HG03558 (cell line): Measurements from ENCODE around the gene IL17D.
"Not testable (repeated sequence)": the region's sequence is repeated elsewhere in the genome, so short reads cannot be mapped to it uniquely, and the experiment has no call there.

ENCODE experiments used
- ATAC-seq: cut with Tn5 transposase; IDR thresholded peaks from one replicate; pipeline ENCODE4 v1.9.1; 2021; ENCODE audit warnings: moderate number of reproducible peaks; ENCODE audit not compliant: unreplicated experiment; ENCODE audit errors: extremely low read depth

The IL17D gene, protein sequence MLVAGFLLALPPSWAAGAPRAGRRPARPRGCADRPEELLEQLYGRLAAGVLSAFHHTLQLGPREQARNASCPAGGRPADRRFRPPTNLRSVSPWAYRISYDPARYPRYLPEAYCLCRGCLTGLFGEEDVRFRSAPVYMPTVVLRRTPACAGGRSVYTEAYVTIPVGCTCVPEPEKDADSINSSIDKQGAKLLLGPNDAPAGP

DNA sequence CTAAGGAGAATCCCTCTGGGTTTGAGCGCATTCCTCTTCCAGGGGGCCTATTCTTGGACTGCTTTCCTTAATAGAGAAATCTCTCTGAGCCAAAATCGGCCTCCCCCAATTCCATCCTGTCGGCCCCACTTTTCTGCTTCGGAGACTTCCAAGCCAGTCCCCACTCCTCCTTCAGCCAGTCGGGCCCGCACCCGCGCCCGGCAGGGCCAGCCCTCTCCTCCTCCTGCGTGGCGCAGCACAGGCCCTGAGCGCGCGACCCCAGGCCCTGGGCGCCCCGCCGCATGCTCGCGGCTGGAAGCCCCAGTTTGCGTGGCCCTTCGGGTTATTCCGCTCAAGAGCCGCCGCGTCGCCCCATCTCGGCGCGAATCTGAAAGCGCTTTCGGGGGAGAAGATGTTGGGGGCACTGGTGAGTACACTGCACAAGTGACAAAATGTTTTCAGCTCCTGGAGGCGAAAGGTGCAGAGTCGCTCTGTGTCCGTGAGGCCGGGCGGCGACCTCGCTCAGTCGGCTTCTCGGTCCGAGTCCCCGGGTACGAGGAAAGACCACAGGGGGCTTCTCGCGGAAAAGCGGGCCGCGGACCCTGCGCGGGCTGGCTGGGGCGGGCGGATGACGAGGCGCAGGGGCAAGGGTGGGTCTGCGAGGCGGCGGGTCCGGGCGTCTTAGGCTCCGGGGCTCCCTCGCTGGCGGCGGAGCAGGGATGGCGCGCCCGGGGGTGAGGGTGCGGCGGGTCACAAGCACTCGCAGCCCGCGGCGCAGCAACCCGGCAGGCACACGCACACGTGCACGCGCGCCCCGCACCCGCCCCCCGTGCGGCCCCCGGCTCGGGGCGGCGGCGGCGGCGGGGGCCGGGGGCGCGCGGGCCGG lies at the start of gene IL17D:
TSS of gene IL17D (plus strand) at position 785 of the 865 bp plus-strand sequence. CDS start 303 bp downstream, outside the sequence.
- ATAC-seq = peak; percentile 10

DNA sequence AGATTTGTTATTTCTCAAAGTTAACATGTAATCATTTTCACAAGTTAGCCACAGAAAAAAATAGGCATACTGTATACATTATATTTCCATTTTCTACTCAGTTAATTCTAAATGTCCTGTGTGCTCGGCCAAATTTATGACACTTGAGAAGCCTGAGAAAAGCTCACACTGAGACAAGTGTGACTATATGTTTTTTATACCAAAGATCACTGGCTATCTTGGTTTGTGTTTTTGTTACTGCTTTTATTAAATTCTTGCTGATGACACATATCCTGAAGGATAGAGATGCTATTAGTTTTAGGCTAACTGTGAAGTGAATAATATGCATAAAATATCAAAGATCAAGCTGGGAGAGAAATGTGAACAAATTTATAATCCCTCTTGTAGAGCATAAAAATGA lies 49.3 kb upstream of the IL17D start:
- ATAC-seq = no peak

DNA sequence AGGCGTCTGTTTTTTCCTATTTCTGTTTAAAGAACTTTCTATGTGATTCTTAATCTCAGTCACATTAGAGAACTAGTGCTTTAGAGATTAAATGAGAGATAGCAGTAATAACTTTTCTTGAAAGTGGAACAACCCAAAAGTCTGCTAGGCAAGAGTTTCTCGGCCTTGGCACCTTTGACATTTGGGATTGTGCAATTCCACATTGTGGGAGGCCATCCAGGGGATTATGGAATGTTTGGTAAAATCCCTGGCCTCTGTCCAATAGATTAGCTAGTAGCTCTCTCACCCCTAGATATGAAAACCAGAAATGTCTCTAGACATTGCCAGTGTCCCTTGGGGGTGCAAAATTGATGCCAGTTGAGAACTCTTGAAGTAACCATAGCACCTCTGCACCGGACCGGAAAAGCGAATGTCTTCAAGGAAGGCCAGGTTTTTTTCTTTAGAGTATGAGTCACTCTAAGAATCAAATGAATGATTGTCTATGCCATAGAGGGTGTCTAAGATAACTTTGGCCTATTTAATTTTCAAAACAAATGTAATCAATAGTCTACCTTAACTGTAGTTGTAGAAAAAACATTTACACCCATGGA lies 45.0 kb upstream of the IL17D start:
- ATAC-seq = no peak

DNA sequence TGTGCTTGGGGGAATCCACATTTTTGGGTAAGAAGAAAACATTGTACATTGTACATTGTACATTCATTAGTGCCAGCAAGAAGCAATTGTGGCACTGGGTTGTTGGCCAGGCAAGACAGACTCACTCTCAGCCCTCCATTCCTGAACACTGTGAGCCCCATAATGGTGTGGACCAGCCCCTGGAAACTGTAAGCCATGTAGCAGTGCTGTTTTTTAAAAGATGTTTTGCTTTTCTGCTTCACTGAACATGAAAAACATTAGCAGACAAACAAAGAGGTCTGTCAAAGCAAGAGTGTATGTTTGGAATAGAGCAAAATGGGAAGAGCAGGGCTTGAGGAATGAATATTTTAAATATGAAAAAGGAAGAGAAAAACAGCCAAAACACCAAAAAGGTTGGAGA lies 39.1 kb upstream of the IL17D start:
- ATAC-seq = no peak

DNA sequence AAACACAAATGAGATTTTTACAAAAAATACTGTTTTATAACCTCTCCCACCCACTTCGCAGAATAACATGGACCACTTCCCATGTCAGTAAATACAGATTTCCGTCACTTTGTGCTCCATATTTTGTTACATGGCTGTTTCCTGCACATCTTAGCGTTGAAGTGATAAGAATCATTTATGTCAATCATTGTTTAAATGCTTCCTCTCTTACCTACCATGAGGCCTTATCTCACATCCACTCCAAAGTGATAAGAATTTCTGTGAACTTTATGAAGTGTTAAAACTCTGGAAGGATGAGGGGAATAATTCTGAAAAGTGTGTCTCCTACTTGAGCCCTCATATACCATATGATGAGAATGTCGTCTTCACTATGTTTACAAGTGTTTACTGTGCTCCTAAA lies 36.6 kb upstream of the IL17D start:
- ATAC-seq = no peak

DNA sequence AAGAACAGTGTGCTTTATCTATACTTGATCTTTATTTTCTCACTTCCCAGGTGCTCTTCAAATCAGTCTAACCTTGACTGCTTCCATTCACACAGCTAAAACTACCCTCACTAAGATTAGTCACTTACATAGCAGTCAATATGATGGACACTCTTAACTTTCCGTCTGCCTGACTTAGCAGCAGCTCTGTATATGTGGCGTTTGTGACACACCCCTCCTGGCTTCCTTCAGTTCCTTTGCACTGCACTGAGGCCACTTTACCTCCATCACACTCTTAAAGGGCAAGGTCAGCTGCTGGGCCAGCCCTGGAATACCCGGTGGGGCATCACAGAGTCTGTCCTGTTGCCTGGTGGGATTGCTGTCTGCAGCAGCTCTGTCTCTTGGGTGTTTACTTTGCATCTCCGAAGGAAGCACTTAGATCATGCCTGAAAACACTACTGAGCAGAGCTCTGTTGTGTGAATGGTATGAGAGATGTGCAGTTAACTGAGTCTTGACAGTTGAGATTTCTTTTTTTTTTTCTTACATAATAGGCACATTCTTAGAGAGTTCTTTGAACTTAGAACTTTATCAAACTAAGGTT lies 35.6 kb upstream of the IL17D start:
- ATAC-seq = no peak

DNA sequence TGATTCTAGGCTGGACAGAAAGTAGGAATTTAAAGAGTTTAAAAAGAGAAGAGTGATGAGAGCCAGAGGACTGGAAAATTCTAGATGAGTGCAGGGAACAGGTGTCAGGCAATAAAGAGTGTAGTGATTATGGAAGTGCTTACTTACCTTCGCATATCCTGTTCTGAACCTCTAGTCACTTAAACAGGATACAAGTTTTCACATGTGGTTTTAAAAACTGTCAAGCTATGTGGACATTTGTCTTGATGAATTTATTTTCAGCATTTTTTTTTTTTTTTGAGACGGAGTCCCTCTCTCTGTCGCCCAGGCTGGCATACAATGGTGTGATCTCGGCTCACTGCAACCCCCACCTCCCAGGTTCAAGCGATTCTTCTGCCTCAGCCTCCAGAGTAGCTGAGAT lies 34.3 kb upstream of the IL17D start:
- no peak for ATAC-seq

DNA sequence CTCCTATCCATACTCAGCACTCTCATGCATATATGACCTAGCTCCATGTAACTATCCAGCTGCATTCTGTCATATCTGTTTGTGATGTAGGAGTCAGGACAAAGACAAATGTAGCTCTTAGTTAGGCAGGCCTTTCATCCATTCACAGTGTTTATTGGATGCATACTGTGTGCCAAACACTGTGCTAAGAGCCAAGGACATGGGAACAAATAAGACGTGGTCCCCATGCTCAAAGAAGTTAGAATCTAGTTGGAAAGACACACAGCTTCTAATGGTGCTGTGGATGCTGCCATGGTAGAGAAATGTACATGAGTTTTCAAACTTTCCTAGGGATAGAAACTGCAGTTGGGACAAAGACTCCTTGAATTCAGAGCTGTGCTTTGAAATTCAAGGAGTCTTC lies 31.7 kb upstream of the IL17D start:
- ATAC-seq = no peak

DNA sequence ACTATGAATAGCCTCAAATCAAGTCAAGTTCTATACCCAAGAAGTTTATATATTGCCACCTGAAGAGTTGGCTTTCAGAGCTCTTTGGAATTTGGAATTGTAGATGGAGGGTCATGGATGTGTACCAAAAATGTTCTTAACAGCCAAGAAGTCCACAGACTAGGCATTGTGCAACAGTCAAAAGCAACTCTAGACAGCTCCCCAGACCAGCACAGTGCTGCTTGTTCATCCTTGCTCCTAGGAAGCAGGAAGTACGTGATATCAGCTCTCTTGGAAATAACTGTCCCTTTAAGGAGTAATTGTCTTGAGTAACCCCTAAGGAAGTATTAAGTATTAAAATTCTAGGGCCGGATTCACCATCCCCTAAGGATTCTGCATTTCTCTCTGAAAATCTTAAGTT lies 30.7 kb upstream of the IL17D start:
- ATAC-seq = no peak

DNA sequence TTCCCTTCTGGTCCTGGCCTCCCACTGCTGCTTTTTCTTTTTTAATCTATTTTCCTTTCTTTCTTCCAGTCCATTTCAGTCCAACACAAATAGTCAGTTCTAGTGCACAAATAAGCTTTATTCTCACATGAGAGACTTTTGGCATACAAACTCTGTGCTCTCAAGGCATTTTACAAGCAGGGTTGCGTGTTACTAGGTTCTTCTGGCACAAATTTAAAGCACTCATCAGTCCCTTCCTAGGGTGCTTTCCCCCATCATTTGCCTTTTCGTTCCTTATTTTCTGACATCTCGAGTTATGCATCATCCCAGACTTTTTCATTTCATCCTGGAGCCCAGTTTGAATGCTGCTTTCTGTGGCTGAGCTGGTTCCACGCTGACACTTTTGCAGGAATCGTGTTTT lies 29.8 kb upstream of the IL17D start:
- ATAC-seq = no peak

DNA sequence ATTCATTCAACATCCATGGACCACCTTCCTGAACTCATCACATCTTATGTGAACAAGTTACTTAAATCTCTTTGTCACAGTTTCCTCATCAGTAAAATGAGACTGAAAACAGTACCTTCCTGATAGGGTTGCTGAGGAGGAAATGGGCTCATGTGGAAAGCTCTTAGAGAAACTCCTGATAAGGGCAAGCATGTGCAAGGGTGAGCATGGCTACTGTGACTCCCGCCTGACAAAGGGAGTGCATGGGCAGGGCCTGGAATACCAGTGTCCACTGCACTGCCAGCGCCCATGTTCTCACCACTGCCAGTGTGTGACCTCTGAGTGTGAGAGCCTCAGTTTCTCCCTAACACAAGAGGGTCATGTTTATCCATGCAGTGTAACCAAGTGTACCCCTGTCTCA lies 27.3 kb upstream of the IL17D start:
- no peak for ATAC-seq

DNA sequence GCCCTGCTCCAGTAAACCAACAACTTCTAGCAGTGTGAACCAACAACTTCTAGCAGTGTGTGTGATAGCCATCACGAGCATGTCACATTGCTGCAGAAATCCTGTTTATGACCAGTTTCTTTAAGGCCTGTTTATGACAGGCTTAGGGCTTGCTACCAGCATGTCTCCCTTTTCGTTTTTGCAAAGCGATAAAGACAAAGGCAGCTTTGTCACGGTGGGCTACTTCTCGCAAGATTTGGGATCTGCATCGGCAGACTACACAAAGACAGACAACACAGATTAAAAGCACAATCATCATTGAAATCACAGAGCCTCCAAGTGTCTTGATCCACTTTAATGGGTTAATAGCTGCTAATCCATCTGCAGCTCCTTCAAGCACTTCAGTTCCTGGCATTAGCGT lies 24.9 kb upstream of the IL17D start:
- ATAC-seq = not testable (repeated sequence)

DNA sequence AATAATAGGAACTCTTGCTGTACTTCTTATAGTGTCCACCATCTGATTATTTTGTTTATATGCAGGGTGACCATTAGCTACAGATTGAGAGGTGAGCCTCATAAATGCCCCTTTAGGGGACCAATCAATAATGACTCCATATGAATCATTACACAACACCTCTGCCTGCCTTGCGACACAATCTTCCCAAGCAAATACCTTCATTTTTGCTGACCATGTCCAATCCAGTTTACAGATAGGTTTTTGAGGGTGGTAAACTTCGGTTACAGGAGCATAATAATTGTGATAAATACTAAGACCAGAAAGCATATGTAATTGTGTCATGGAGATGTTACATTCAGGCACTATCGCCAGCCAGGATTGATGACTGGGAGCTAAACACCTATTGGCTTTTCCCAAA lies 23.6 kb upstream of the IL17D start:
- ATAC-seq = no peak

DNA sequence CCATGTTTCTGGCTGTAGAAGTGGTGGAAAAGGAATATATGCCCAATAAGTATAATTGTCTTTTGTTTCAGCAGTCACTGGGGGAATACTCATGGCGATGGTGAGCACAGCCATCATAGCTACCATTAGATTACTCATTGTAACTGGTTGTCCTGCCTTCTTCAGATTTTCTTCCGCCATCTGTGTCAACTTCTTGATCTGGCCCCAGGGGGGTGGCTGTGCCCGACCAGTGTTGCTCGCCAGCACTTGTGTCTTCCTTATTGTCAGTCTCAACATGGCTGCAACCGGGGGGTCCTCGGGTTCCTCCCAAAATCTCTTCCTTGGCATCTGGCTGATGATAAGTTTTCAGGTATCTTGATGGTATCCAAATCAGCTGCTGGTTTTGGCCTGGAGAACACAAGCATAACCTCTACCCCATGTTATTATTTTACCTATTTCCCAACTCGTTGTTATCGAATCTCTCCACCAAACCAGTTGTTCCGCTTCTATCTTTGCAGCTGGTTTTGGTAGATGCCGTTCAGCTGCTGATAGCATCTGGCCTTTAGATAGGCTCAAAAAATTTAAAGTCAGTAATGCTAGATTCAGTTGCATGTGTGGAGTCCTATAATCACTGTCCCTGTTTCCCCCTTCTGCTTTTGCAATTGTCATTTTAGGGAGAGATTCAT lies 23.0 kb upstream of the IL17D start:
- ATAC-seq = no peak

DNA sequence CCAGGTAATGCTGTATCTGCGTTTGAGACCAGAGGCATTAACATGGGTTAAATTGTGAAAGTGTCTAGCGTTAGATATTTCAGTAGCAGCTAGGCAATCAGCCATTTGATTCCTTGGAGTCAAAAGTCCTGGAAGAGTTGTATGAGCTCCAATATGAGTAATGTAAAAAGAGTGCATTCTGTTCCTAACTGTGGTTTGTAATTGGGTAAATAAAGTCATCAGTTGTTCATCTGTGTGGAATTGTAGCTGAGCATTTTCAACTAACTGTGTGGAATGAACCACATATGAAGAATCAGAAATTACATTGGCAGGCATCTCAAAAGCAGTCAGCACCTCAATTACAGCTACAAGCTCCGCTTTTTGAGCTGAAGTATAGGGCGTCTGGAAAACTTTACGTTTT lies 22.0 kb upstream of the IL17D start:
- ATAC-seq = not testable (repeated sequence)

DNA sequence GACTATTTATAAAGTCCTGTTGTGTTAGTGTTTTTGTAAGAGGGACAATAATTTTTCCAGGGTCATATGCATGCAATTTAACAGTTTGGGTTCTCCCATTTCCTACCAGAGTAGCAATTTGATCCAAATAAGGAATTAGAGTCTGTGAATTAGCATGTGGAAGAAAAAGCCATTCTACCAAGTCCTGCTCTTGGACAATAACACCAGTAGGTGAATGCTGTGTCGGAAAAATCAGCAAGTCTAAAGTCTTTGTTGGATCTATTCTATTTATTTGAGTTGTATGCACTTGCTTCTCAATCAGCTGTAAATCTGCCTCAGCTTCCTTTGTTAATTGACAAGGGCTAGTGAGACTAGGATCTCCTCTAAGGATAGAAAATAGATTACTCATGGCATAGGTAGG lies 21.4 kb upstream of the IL17D start:
- ATAC-seq = no peak

DNA sequence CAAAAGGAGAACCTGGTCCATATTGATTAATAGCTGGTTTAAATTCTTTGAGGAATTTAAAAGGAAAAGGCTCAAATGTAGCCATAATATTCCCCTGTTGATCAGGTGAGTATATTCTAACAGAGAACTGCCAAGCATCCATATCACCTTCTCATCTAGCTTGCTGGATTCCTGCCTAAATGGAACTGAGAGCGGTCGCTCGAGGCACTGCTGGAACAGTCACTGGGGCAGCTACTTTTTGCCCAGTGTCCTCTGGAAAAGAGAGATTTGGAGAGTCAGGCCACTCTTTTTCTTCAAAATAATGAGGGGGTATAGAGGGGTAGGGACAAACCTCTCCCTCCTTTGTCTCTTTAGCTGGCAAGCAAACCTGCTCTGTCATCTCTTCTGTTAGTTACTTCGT lies 19.5 kb upstream of the IL17D start:
- no peak for ATAC-seq

DNA sequence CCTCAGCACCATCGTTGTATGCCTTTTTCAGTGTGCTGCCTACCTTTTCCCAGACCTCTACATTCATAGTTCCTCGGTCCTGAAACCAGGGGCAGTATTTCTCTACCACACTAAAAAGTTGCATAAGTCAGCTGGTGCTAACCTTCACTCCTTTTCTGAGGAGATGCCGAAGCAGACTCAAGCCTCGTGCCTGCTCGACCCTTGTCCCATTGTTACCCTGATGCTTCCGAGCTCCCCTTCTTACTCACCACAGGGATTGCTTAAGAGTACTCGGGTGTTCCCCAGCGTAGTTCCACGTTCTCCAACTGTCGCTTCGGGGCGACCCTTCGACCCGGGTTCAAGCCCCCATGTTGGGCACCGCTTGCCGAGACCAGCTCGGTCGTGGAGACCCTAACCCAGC lies 19.0 kb upstream of the IL17D start:
- no peak for ATAC-seq

DNA sequence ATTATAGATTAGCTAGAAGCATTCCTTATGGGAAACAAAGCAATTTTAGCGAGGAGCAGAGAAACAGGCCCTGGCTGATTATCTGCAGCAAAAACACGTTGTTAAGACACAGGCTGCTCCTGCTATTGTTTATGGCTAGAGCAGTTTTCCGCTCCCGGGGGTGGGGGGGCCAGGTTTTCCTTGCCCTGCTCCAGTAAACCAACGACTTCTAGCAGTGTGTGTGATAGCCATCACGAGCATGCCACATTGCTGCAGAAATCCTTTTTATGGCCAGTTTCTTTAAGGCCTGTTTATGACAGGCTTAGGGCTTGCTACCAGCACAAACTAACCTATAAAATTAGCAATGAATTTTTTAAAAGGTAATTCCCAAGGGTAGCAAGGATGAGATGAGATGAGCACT lies 18.4 kb upstream of the IL17D start:
- ATAC-seq = no peak

DNA sequence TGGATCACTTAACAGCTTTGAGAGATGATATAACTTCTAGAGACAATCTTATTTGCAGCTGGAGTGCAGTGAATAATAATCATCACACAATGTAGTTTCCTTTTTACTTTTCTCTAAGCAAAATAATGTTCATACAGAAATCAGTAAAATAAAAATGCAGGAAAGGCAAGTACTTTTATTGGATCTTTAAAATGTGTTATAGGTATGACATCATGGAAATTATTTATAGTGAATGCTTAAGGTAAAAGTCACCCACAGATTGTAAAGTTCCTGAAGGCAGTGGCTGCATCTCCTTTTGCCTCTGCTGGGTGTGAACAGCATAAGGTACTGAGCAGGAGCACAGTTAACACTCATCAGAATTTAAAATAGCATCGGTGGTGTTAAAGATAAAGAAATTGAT lies 17.3 kb upstream of the IL17D start:
- no peak for ATAC-seq
